ENCODE measurements around the gene TACC2.
"Not testable (repeated sequence)": the region's sequence is repeated elsewhere in the genome, so short reads cannot be mapped to it uniquely, and the experiment has no call there.

The TACC2 gene

DNA sequence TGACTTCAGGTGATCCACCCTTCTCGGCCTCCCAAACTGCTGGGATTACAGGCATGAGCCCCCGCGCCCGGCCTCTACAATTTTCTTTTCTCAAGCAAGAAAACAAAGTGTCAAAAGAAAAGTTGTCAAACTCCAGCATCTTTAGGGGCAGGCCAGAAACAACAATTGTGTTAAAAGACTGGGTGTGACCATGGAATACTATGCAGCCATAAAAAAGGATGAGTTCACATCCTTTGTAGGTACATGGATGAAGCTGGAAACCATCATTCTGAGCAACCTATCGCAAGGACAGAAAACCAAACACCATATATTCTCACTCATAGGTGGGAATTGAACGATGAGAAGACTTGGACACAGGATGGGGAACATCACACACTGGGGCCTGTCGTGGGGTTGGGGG lies 34.3 kb downstream of the TACC2 start:
- not testable (repeated sequence) for DNase-seq (ENCODE audit: low read depth)

DNA sequence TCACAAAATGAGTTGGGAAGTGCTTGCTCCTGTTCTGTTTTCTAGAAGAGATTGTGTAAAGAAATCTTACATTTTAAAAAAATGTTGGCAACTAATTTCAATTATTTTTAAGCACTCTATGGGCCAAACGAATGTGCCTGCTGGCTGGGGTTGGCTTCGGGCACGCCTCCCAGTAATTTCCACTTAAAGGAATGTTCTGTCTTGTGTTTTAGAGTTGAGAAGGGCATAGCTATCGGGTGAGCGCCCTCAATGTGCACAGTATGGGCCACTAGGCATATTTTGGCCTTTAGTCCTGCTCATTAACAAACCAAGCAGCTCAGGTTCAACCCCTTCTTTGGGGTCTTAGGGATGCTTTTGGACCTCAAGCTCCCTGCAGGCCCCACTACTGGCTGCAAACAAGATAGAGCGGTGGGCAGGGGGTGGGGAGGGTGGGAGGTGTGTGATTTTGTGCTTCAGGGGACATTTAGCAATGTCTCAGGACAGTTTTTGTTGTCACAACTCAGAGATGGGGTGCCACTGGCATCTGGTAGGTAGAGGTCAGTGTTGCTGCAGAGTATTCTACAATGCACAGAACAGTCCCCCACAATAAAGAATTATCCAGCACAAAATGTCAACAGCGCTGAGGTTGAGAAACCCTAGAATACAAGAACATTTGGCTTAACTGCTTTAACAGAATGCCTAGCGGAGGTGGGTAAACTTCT lies 40.7 kb downstream of the TACC2 start:
- DNase-seq (ENCODE audit: low read depth): no peak

DNA sequence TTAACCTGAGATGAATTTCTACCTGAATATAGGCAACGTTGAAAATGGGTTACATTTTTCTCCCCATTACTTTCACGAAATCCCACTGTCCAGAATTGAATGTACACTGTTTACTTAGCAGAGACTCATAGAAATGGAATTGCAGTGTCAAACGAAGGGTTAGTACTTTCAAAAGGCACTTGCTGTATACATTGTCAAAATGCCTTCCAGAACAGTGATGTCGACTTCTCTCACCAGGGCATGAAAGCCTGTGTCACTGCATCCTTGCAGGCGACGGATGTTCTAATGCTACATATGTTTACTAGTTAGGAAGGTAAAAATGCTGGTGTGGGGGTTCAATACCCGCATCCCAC lies 41.2 kb downstream of the TACC2 start:
- no peak for DNase-seq (ENCODE audit: low read depth)

DNA sequence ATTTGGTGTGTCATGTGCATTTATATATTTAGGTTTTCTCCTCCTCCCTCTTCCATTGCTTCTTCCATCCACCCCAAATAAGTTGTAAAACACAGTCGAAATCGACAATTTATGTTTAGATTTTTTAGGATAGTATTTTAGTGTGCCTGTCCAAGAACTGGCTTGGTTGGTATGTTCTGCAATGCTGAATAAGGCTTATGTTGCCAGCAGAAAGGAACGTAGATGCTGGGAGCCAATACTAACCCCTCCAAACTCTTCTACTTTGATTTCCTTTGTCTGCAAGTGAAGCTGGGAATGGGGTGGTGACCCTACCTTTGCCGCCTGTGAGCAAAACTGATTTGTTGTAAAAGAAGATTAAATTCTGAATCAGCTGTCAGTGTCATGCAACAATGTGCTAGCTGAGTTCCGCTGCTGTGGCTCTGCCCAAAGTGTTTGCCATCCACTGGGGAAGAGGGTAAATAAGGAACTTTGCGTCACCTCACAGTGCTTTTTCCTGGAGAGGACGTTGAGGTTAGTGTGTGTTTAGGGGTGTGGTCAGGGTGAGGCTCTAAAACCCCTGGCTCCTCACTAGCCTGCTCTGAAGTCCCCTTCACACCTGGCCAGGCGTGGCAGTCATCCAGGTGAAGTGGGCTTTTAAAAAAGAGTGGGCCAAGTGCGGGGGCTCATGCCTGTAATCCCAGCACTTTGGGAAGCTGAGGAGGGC lies 44.4 kb downstream of the TACC2 start:
- no peak for DNase-seq (ENCODE audit: low read depth)

DNA sequence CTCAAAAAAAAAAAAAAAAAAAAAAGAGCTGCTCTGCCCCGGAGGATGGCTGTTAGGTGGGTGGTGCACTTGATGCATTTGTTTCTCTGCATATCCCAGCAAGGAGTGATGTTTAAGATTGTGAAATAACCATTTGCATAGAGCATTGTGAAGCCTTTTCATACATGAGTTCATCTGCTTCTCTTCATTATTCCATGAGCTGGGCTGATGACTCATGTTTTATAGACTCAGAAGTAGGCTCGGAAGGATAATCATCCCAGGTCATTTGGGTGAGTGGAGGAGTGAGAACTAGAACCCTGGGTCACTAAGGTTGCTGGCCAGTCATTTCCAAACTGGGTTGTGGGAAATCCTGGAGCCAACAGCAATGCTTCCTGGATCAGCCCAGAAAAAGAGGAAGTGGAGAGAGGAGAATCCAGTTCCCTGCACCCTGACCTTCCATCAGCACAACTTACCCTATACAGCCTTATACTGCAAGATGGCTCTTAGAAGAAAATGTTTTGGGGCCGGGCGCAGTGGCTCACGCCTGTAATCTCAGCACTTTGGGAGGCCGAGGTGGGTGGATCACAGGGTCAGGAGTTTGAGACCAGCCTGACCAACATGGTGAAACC lies 45.3 kb downstream of the TACC2 start:
- no peak for DNase-seq (ENCODE audit: low read depth)

DNA sequence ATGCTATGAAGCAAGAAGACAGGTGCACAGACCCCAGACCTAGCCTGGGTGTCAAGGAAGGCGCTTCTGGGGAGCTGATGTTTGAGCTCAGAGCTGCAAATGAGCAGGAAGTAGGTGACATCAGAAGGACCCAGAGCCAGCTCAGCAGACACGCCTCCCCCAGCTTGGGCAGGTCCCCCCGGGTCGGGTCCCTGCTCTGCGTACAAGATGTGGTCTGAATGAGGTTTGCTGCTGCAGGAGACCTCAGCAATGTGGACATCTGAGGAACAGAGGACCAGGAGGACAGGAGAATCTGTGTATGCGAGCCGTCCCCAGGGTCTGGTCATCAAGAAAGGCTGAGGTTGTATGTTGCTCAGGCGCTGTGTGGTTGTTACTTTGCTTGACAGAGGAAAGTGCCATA lies 51.8 kb downstream of the TACC2 start:
- no peak for DNase-seq (ENCODE audit: low read depth)

DNA sequence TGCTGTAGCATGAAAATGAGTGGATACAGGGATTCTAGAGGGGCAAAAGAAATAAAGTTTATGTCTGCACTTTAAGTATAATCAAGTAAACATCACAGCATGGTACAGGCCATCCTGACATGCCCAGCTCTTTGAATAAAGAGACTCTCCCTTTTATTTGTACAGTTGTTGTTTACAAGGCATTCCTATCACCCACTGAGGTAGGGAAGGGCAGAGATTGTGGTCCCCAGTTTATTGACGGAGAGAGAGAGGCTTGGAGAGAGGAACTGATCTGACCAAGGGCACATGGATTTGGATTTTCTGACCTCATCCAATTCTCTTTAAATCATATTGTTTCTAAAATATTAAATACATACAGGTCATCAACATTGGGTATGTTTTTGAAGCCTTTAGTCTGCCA lies 53.9 kb downstream of the TACC2 start:
- no peak for DNase-seq (ENCODE audit: low read depth)

DNA sequence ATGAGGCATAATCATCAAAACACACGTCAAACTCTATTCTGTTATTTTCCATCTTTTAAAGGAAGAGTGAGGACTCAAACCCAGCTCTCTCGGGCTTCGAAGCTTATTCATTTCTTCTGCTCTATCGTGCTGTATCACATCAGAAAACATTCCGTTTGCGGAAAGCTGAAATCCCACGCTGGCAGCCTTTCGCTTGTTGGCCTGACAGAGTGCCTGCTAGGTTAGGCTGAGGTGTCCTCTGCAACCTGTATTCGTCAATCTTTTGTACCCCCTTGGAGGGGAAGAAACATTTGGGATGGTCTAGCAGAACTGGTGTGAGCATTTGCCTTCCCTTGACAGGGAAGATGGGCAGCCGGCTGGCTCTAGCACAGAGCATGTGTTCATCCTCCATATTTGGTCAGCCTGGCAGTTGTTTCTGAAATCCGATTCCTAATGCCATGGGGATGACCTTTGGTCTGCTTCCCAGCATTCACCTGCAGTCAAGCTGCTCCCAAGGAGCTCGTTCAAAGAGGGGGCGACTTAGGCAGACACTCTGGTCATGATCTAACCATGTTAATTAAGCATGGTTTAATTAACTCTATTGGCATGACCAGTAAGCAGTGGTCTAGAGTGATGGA lies 55.2 kb downstream of the TACC2 start:
- DNase-seq (ENCODE audit: low read depth): no peak

DNA sequence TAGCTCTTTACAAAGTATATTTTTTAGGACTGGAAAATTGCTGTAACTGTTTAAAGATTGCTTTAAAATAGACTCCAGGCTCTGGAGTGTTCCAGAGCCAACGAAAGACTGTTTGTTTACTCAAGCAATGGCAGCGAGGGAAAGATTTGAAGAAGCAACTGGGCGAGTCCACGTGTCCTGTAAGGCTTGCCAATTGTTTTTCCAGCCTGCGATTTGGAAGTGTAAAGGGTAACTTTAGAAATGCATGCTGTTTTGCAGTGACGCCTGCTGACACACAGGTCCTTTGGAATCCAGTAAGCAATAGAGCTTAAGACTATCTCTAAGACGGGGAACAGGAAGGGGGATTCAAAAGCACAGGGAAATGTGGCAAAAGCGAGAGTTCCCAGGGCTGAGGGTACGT lies 55.8 kb downstream of the TACC2 start:
- no peak for DNase-seq (ENCODE audit: low read depth)

DNA sequence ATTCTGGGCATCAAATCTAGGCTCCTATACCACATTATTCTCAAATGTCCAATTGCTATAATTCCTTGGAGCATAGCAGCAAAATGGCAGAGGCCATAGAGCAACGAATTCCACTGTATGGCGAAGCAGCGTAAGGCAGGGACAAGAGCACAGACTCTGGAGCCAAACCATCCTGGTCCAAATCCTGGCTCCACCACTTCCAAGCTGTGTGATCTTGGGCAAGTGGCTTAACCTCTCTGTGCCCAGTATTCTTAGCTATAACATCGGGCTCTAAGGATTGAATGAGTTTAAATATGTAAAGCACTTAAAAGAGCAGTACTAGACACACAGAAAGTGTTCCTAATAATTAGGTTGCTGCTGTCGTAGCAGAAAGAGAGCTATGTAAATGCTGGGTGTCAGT lies 56.2 kb downstream of the TACC2 start:
- no peak for DNase-seq (ENCODE audit: low read depth)

DNA sequence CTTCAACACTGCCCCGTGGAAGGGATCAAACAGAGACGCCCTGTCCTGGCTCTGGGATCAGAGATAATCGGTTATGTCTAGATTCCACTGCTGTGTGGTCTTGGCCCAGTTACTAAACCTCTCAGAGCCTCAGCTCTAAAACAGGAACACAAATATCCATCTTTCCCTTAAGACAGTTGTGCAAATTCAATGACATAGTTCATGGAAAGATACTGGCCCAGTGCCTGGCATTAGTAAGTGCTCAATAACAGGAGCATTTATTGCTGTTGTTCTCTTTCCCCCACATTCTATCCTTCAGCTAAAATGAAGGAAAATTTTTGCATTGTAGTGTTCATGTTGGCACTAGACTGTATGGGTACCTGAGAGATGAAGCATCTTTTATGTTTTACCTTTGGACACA lies 58.6 kb downstream of the TACC2 start:
- no peak for DNase-seq (ENCODE audit: low read depth)

DNA sequence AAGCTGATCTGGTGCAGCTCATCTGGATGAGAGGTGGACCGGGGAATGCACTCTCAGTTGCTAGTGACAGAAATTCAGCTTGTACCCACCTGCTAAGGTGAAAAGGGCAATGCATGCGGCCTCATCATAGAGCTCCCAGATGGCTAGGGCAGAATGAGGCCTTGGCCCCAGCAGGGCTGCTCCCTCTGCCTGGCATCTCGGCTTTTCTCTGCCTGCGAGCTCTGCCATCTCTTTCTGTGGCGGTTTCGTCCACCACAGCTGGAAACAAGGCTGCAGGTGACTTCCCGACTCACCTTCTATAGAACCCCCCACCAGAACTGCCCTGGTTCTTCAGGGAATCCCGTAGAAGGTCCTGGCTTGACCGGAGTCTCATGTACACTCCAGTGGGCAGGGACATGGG lies 60.1 kb downstream of the TACC2 start:
- no peak for DNase-seq (ENCODE audit: low read depth)

DNA sequence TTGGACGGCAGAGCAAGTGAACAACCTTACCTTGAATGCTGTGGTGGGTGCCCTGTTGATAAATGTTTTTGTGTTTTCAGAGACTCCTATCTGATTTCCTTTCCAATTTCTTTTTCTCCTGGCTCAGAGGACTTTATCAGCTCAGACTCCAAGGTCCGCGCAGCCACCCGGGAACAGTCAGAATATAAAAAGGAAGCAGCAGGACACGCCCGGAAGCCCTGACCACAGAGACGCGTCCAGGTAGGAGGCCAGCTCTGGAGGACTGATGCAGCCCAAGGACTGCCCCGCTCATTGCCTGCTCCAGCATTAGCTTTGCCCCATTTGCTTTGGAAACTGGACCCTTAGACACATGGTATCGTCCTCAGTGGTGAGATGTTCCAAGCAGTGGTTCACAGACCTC lies 61.3 kb downstream of the TACC2 start:
- DNase-seq (ENCODE audit: low read depth): no peak

DNA sequence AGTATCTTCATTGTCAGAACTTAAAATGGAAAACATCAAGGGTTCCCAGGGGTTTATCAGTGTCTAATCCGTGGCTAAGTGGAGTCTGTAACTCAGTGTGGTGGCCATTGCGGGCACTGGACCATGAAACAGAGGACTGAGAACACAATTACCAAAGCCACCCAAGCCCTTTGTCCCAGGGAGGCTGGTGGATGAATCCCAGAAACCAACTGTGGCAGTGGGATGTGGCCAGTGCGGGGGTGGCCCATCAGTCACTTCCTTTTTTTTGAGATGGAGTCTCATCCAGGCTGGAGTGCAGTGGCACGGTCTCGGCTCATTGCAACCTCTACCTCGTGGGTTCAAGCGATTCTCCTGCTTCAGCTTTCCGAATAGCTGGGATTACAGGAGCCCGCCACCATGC lies 61.8 kb downstream of the TACC2 start:
- no peak for DNase-seq (ENCODE audit: low read depth)

DNA sequence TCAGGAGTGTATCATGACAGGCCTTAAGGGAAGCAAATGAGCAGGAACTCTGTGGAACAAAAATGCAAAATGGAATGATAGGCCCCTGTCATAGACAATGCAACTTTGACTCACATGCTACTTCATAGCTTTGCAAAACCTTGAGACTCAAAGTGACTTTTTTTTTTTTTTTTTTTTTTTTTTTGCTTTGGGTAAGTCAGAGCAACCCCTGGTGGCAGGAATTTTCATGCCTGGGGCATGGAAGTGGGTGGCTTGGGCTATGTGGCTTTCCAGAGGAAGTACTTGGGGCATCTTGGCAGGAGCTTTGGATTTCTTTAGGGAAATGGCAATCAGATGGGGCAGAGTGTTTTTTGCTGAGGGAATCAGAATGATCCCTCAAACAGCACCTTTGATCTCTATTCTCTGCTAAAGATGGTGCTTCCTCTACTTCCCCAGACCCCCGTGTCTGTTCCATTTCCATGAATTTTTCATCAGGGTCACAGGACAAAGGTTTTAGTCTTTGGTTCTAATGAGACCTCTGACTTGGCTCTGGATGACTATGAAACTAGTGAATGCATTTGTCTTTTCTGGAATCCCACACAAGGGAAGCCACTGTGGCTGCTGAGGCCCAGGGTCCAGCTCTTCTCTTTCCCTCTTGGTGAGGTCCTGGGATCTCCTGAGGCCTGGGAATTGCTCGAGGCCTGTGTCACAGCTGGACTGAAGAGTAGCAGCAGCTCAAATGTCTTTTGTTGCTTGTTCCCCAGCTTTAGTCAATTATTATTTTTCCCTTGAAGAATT lies 62.8 kb downstream of the TACC2 start:
- DNase-seq (ENCODE audit: low read depth): no peak

DNA sequence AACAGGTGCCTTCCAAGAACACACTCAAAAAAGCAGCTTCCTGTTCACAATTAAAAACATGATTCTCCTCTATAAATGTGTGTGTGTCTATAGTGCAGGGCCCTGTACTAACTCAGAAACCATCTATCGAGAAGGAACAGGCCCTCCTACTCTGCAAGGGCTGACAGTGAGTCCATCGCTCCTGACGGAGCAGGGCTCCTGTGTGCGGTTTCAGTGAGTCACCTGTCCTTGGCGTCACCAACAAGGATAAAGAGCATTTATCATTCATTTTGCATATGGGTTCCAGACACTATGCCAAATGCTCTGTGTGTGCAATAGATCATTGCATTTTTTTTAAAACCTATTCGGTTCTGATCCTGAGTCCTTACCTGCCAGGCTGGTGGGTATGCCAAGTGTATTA lies 63.7 kb downstream of the TACC2 start:
- no peak for DNase-seq (ENCODE audit: low read depth)

DNA sequence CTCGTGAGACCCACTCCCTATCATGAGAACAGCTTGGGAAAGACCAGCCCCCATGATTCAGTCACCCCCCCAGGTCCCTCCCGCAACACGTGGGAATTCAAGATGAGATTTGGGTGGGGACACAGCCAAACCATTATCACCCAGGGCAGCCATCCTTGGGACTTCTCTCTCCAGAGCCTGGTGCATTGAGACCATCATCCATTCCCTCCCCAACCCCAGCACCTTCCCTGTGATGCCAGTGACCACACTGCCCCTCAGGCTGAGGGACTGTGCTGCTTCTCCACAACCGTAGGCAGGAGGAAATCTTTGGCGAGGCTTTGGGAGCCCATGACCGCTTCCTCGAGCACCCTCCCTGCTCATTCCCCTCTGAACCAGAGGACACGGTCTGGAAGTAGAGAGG lies 64.4 kb downstream of the TACC2 start:
- DNase-seq (ENCODE audit: low read depth): no peak

DNA sequence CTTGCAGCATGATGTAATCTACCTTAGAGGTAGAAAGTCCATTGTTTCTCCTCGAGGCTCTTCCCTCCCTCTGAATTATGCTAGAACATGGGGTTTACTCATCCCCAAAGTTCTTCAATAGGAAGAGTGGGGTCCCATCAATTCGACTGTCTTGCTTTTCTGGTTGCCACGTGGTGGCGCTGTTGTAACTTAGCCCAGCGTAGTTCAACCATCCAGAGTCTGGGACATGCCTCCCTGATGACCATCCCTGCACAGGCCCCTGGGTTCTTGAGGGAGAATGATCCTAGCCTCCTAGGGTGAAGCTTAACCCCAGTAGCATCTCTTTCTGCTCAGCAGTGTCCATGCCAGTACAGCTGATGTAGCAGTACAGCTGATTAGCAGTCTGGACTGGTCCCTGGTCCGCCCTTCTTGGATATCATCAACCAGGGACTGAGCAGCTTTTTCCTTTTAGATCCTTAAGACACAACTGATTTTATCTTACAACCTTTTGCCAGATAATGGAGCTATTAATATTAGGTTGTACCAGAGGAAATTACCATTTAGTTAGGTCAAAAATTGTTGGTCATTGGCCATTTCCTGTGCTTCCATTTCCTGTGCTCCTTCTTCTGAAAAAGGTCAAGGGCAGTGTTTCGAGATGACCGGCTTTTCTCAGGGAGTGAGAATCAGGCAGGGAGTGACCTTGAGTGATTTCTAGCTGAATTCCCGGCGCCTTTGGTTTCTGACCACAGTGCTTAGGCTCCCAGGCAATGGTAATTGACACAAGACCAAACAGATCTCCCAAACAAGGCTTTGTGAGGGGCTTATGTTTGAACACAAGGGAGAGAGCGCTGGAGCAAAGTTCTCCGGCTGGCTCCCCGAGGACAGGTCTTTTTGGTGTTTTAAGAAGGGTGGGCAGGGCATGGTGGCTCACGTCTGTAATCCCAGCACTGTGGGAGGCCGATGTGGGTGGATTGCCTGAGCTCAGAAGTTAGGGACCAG lies 65.4 kb downstream of the TACC2 start:
- no peak for DNase-seq (ENCODE audit: low read depth)

DNA sequence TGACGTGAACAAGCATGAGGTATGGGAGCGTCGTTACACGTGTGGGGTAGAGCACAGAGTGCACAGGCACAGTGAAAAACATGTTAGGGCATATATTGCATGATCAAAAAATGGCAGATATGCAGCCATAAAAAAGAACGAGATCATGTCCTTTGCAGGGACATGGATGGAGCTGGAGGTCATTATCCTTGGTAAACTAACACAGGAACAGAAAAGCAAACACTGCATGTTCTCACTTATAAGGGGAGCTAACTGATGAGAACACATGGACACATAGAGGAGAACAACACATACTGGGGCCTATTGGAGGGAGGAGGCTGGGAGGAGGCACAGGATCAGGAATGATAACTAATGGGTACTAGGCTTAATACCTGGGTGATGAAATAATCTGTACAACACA lies 66.3 kb downstream of the TACC2 start:
- DNase-seq (ENCODE audit: low read depth): no peak

DNA sequence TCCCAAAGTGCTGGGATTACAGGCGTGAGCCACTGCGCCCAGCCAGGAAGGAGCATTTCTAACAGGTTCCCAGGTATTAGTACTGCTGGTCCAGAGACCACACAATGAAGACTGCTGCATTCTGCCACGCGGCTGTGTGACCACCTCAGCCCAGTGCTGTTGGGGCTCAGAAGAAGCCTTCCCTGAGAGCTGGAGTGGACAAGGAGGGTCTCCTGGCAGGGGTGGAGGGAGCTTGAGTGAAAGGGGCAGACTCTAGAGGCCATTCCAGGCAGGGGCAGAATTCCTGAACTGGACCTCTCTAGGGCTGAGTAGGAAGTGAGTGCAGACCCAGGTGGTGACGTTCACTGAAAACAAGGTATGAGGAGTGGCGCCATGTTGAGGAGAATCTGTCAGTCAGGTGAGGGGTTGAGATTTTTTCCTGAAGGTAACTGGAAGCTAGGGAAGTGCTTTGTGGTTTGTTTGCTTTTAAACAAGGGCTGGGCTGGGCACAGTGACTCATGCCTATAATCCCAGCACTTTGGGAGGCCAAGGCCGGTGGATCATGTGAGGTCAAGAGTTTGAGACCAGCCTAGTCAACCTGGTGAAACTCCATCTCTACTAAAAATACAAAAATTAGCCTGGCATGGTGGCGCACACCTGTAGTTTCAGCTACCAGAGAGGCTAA lies 67.6 kb downstream of the TACC2 start:
- no peak for DNase-seq (ENCODE audit: low read depth)

All from non-pigmented ciliary epithelial cell (primary cell).